ENCODE results near the gene MAP4K4.

DNA sequence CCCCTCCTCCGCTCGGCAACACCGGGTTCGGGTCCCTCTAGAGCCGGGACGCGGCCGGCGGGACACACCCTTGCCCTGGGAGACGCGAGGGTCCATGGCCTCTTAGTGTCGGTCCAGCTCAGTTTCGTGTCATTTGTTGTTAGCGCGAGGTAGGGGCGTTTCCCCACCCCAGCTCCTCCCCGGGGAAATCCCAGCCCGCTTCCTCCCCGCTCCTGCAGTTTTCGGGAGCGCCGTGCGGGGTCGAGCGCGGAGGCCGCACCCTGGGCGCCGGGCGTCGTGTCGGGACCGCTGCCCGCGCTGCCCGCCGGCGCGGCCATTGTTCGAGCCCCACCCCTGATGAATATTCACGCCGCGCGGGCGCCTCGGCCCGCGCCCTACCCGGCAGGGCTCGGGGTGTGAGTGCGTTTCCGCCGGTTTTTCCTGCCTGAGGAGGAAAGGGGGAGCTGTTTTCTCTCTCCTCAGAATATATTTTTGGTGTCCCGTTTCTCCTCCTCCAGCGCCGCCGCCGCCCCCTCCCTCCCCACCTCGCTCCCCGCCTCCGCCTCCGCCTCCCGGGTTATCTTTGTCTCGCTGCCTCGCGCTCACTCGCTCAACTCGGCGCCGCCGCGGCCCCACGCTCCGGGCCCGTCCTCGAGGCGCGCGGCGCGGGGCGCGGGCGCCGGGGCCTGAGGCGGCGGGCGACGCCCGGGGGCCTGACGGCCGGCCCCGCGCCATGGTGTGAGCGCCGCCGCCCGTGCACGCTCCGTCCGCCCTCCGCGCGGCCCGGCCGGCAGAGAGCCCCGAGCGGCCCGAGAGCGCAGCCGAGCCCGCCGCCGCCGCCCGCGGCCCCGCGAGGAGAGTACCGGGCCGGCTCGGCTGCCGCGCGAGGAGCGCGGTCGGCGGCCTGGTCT is at the start of gene MAP4K4:
- TF ChIP-seq, protein P1, sequence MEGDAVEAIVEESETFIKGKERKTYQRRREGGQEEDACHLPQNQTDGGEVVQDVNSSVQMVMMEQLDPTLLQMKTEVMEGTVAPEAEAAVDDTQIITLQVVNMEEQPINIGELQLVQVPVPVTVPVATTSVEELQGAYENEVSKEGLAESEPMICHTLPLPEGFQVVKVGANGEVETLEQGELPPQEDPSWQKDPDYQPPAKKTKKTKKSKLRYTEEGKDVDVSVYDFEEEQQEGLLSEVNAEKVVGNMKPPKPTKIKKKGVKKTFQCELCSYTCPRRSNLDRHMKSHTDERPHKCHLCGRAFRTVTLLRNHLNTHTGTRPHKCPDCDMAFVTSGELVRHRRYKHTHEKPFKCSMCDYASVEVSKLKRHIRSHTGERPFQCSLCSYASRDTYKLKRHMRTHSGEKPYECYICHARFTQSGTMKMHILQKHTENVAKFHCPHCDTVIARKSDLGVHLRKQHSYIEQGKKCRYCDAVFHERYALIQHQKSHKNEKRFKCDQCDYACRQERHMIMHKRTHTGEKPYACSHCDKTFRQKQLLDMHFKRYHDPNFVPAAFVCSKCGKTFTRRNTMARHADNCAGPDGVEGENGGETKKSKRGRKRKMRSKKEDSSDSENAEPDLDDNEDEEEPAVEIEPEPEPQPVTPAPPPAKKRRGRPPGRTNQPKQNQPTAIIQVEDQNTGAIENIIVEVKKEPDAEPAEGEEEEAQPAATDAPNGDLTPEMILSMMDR (conservative IDR thresholded peaks at IDR 0.05; ENCODE audit: low read depth, low read length), result 0 out of 2 replicates have a peak, but pooled peaks have one; percentile 12
- TF ChIP-seq MAZ (IDR thresholded peaks at IDR 0.05; ENCODE audit: borderline replicate concordance, low read depth, low read length), result peak; percentile 43; the same call in 1 of the 2 replicates
- peak; percentile 70 for TF ChIP-seq POLR2A (IDR thresholded peaks at IDR 0.05; ENCODE audit: low read depth, low read length)
- TF ChIP-seq RAD21 (IDR thresholded peaks at IDR 0.05; ENCODE audit: low read length), result peak; percentile 17
- TF ChIP-seq, protein P2, sequence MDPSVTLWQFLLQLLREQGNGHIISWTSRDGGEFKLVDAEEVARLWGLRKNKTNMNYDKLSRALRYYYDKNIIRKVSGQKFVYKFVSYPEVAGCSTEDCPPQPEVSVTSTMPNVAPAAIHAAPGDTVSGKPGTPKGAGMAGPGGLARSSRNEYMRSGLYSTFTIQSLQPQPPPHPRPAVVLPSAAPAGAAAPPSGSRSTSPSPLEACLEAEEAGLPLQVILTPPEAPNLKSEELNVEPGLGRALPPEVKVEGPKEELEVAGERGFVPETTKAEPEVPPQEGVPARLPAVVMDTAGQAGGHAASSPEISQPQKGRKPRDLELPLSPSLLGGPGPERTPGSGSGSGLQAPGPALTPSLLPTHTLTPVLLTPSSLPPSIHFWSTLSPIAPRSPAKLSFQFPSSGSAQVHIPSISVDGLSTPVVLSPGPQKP (IDR thresholded peaks at IDR 0.05; ENCODE audit: borderline replicate concordance, low read depth, low read length), result no peak
- TF ChIP-seq NFE2L2 (IDR thresholded peaks at IDR 0.05; ENCODE audit: low read depth, low read length), result no peak
- TF ChIP-seq, protein P3, sequence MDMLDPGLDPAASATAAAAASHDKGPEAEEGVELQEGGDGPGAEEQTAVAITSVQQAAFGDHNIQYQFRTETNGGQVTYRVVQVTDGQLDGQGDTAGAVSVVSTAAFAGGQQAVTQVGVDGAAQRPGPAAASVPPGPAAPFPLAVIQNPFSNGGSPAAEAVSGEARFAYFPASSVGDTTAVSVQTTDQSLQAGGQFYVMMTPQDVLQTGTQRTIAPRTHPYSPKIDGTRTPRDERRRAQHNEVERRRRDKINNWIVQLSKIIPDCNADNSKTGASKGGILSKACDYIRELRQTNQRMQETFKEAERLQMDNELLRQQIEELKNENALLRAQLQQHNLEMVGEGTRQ (IDR thresholded peaks at IDR 0.05; ENCODE audit: low read depth, low read length), result no peak
- TF ChIP-seq RCOR1 (IDR thresholded peaks at IDR 0.05; ENCODE audit: insufficient replicate concordance, low read length), result no peak
- no peak for TF ChIP-seq CEBPB (IDR thresholded peaks at IDR 0.05; ENCODE audit: low read depth, low read length)
- no peak for TF ChIP-seq RFX5 (IDR thresholded peaks at IDR 0.05; ENCODE audit: low read depth, low read length)
- no peak for TF ChIP-seq SMC3 (IDR thresholded peaks at IDR 0.05; ENCODE audit: low read depth, low read length)
